Neural progenitor cell (in vitro differentiated cells): ENCODE measurements around the gene IL22RA2. TPM values are rescaled to one million over a fixed set of nuclear protein-coding genes. Genes with fewer than 3 reads are reported as not detected.

Source experiments
- DNase-seq: peaks from one replicate; pipeline ENCODE4 v3.0.0-alpha.2; 2016; ENCODE audit warnings: low spot score
- H2AFZ ChIP-seq: fragments of 200-600 bp; sonication (generic); replicated peaks from 2 replicates; pipeline ENCODE4 v1.6.1; 2016; ENCODE audit warnings: antibody characterized with exemption
- H3F3A ChIP-seq: fragments of 200-600 bp; sonication (generic); 2 replicates; pipeline ENCODE4 v1.6.1; 2016; ENCODE audit warnings: antibody characterized with exemption, low read depth
- H3K27ac ChIP-seq: fragments of 200-600 bp; sonication (generic); 2 replicates; pipeline ENCODE4 v1.5.1; 2016; ENCODE audit warnings: mild to moderate bottlenecking
- H3K27me3 ChIP-seq: fragments of 200-600 bp; sonication (generic); 2 replicates; pipeline ENCODE4 v1.6.1; 2016; ENCODE audit warnings: mild to moderate bottlenecking, moderate library complexity
- H3K36me3 ChIP-seq: fragments of 200-600 bp; sonication (generic); 2 replicates; pipeline ENCODE4 v1.5.1; 2016
- H3K4me1 ChIP-seq: fragments of 200-600 bp; sonication (generic); 2 replicates; pipeline ENCODE4 v1.6.1; 2016; ENCODE audit warnings: mixed run types
- H3K4me2 ChIP-seq: fragments of 200-600 bp; sonication (generic); 2 replicates; pipeline ENCODE4 v1.6.1; 2016
- H3K4me3 ChIP-seq: fragments of 200-600 bp; sonication (generic); 2 replicates; pipeline ENCODE4 v1.5.1; 2016
- H3K79me2 ChIP-seq: fragments of 200-600 bp; sonication (generic); 2 replicates; pipeline ENCODE4 v1.6.1; 2016; ENCODE audit warnings: low read depth
- H3K9ac ChIP-seq: fragments of 200-600 bp; sonication (generic); 2 replicates; pipeline ENCODE4 v1.6.1; 2016
- H3K9me3 ChIP-seq: fragments of 200-600 bp; sonication (generic); 2 replicates; pipeline ENCODE4 v1.5.1; 2016; ENCODE audit warnings: low read depth
- H4K20me1 ChIP-seq: fragments of 200-600 bp; sonication (generic); 2 replicates; pipeline ENCODE4 v1.6.1; 2016; ENCODE audit warnings: low read depth
- H3K27ac Mint-ChIP-seq: 3 replicates; pipeline ENCODE4 v1.8.0; 2021; ENCODE audit warnings: mixed read lengths
- H3K27me3 Mint-ChIP-seq: 2 replicates; pipeline ENCODE4 v1.8.0; 2022; ENCODE audit warnings: low read depth, mild to moderate bottlenecking, inconsistent platforms, moderate library complexity, mixed read lengths; ENCODE audit not compliant: insufficient read depth
- H3K36me3 Mint-ChIP-seq: 3 replicates; pipeline ENCODE4 v1.8.0; 2021; ENCODE audit warnings: mixed read lengths
- H3K4me1 Mint-ChIP-seq: 3 replicates; pipeline ENCODE4 v1.8.0; 2021; ENCODE audit warnings: mixed read lengths
- H3K4me3 Mint-ChIP-seq: 3 replicates; pipeline ENCODE4 v1.8.0; 2021; ENCODE audit warnings: mild to moderate bottlenecking, moderate library complexity, mixed read lengths
- H3K9me3 Mint-ChIP-seq: 3 replicates; pipeline ENCODE4 v1.8.0; 2020; ENCODE audit warnings: mixed read lengths
- EZH2 ChIP-seq: fragments of 200-600 bp; sonication (generic); IDR thresholded peaks from 2 replicates; pipeline ENCODE4 v1.6.1; 2017; ENCODE audit warnings: antibody characterized with exemption, mild to moderate bottlenecking, moderate library complexity
- EZH2phosphoT487 ChIP-seq: fragments of 200-600 bp; sonication (generic); IDR thresholded peaks from 2 replicates; pipeline ENCODE4 v1.6.1; 2017; ENCODE audit warnings: antibody characterized with exemption
- total RNA-seq: library from RNA; depleted of rRNA; stranded (reverse); fragments of >200 nt; gene quantifications from 2 replicates; pipeline ENCODE4 v1.2.3, GENCODE V29; 2015; ENCODE audit warnings: low replicate concordance
- TF ChIP-seq, protein P1 (sequence below): fragments of 200-600 bp; sonication (generic); IDR thresholded peaks from 2 replicates; pipeline ENCODE4 v1.5.1; 2017; ENCODE audit warnings: antibody characterized with exemption, mild to moderate bottlenecking

Gene IL22RA2
- total RNA-seq, 1 donor from 2014 or later = not detected

- H3K27ac ChIP-seq = no peak overlapping the region
- H3K79me2 ChIP-seq = no peaks in the 10 kb centered on the region
- H2AFZ ChIP-seq = no peak overlapping the region
- Mint-ChIP-seq H3K4me1 (no peaks in the 10 kb centered on the region), H3K36me3 (peaks cover 3% of the 10 kb centered on the region), H3K27ac (no peak overlapping the region), H3K9me3 (peaks cover 30% of the 10 kb centered on the region), H3K4me3 (no peak overlapping the region), H3K27me3 (peaks cover 6% of the 10 kb centered on the region)
- TF ChIP-seq EZH2phosphoT487 (no peak), EZH2 (no peak)
- TF ChIP-seq, protein P1, sequence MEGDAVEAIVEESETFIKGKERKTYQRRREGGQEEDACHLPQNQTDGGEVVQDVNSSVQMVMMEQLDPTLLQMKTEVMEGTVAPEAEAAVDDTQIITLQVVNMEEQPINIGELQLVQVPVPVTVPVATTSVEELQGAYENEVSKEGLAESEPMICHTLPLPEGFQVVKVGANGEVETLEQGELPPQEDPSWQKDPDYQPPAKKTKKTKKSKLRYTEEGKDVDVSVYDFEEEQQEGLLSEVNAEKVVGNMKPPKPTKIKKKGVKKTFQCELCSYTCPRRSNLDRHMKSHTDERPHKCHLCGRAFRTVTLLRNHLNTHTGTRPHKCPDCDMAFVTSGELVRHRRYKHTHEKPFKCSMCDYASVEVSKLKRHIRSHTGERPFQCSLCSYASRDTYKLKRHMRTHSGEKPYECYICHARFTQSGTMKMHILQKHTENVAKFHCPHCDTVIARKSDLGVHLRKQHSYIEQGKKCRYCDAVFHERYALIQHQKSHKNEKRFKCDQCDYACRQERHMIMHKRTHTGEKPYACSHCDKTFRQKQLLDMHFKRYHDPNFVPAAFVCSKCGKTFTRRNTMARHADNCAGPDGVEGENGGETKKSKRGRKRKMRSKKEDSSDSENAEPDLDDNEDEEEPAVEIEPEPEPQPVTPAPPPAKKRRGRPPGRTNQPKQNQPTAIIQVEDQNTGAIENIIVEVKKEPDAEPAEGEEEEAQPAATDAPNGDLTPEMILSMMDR = no peak
- no peaks in the 10 kb centered on the region for H4K20me1 ChIP-seq
- H3K4me2 ChIP-seq = no peak overlapping the region
- H3F3A ChIP-seq = no peaks in the 10 kb centered on the region
- H3K9me3 ChIP-seq = no peaks in the 10 kb centered on the region
- no peaks in the 10 kb centered on the region for H3K4me1 ChIP-seq
- no peaks in the 10 kb centered on the region for H3K36me3 ChIP-seq
- no peak overlapping the region for H3K9ac ChIP-seq
- no peak for DNase-seq
- no peak overlapping the region for H3K4me3 ChIP-seq
- no peaks in the 10 kb centered on the region for H3K27me3 ChIP-seq
Observed at GRCh38 chr6:137163732-137164318, 9.6 kb downstream of the IL22RA2 start.

DNA sequence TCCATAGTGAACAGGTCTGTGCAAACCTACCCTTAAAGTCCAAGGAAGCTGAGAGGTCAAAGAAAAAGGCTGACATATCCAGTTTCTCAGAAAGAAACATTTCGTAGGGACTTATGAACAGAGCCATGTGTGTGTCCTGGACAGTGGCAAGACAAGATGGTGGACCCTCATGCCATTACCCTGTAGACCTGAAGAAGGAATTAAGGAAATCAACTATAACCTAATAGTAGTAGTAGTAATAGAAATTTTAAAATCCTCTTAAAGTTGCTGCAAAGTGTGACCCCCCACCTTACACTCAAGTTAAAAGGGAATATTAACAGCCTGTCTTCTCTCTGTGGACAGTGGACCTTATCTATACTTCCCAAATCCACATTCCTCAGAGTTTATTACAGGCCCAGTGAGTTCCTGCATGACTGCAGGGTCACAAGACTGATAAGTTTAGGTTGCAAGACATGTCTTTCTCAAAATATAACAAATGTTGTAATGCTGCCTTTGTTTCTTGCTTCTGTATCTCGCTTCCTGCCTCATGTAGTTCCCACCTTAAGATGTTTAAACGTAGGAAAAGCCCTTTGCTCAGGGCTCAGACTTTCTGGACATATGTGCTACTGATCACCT lies 10.6 kb downstream of the IL22RA2 start:
- TF ChIP-seq EZH2phosphoT487 = no peak

GRCh38 chr6:137161949-137162348 lies 11.5 kb downstream of the IL22RA2 start:
- Mint-ChIP-seq H3K4me1 (no peaks in the 10 kb centered on the region), H3K27me3 (peaks cover 7% of the 10 kb centered on the region), H3K27ac (no peak overlapping the region), H3K36me3 (peaks cover 3% of the 10 kb centered on the region), H3K9me3 (peaks cover 30% of the 10 kb centered on the region), H3K4me3 (no peak overlapping the region)
- Histone ChIP-seq H3K4me2 (no peak overlapping the region), H3K36me3 (no peaks in the 10 kb centered on the region), H3K4me1 (no peaks in the 10 kb centered on the region), H2AFZ (no peak overlapping the region), H3K27ac (no peak overlapping the region), H3K4me3 (no peak overlapping the region), H3F3A (no peaks in the 10 kb centered on the region), H4K20me1 (no peaks in the 10 kb centered on the region), H3K9ac (no peak overlapping the region), H3K79me2 (no peaks in the 10 kb centered on the region), H3K27me3 (no peaks in the 10 kb centered on the region), H3K9me3 (no peaks in the 10 kb centered on the region)
- no peak for DNase-seq
- TF ChIP-seq EZH2phosphoT487 = no peak
- TF ChIP-seq, protein P1 = no peak
- no peak for TF ChIP-seq EZH2

More for the DNA sequence above, 10.6 kb downstream of the IL22RA2 start:
- no peaks in the 10 kb centered on the region for H3K79me2 ChIP-seq
- no peaks in the 10 kb centered on the region for H3K4me1 Mint-ChIP-seq
- no peaks in the 10 kb centered on the region for H3K4me1 ChIP-seq
- no peaks in the 10 kb centered on the region for H3K9me3 ChIP-seq
- H3K9me3 Mint-ChIP-seq = peaks cover 30% of the 10 kb centered on the region
- H3F3A ChIP-seq = no peaks in the 10 kb centered on the region
- no peaks in the 10 kb centered on the region for H3K36me3 ChIP-seq
- H3K27me3 ChIP-seq = no peaks in the 10 kb centered on the region
- H3K4me3 Mint-ChIP-seq = no peak overlapping the region
- no peak overlapping the region for H3K4me3 ChIP-seq
- H2AFZ ChIP-seq = no peak overlapping the region
- no peaks in the 10 kb centered on the region for H4K20me1 ChIP-seq
- peaks cover 7% of the 10 kb centered on the region for H3K27me3 Mint-ChIP-seq
- no peak overlapping the region for H3K27ac Mint-ChIP-seq
- H3K4me2 ChIP-seq = no peak overlapping the region
- no peak overlapping the region for H3K9ac ChIP-seq
- peaks cover 3% of the 10 kb centered on the region for H3K36me3 Mint-ChIP-seq
- DNase-seq = no peak
- no peak overlapping the region for H3K27ac ChIP-seq

DNA sequence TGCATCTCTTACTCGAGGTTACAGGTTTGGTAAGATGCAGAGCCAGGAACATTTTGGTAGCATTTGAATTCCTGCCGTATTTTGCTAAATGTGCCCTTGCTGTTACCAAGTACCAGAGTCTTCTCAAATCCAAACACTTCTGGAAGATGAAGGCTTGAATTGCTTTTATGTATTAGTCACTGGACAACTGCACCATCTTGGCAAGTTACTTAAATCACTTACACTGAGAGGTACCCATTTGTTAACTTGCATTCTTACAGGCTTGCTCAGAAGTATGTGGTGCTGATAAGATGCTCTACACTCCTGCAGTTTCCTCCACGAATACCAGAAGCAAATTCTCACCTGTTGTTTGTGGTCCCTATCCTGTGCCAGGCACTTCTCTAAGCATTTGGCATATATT lies 12.7 kb downstream of the IL22RA2 start:
- Histone ChIP-seq H3K4me2 (no peak overlapping the region), H3K9me3 (no peaks in the 10 kb centered on the region)

More for the DNA sequence above, 12.7 kb downstream of the IL22RA2 start:
- Mint-ChIP-seq H3K27me3 (peaks cover 7% of the 10 kb centered on the region), H3K36me3 (peaks cover 3% of the 10 kb centered on the region), H3K4me1 (no peaks in the 10 kb centered on the region), H3K4me3 (no peak overlapping the region), H3K9me3 (peaks cover 30% of the 10 kb centered on the region), H3K27ac (no peak overlapping the region)
- H4K20me1 ChIP-seq = no peaks in the 10 kb centered on the region
- H3K4me3 ChIP-seq = no peak overlapping the region
- H3K4me1 ChIP-seq = no peaks in the 10 kb centered on the region
- no peak overlapping the region for H2AFZ ChIP-seq
- no peak overlapping the region for H3K9ac ChIP-seq
- no peaks in the 10 kb centered on the region for H3F3A ChIP-seq
- TF ChIP-seq EZH2 = no peak
- no peak for TF ChIP-seq EZH2phosphoT487
- TF ChIP-seq, protein P1 = no peak
- no peaks in the 10 kb centered on the region for H3K79me2 ChIP-seq
- H3K36me3 ChIP-seq = no peaks in the 10 kb centered on the region
- H3K27ac ChIP-seq = no peak overlapping the region
- DNase-seq = no peak
- H3K27me3 ChIP-seq = no peaks in the 10 kb centered on the region
